Middle frontal gyrus (tissue), 1 donor: ENCODE data around the gene BMERB1.
"Not testable (repeated sequence)": the region's sequence is repeated elsewhere in the genome, so short reads cannot be mapped to it uniquely, and the experiment has no call there.

Source experiments
- DNase-seq: peaks from one replicate; pipeline ENCODE4 v3.0.0-alpha.2; 2015; ENCODE audit warnings: low spot score; ENCODE audit errors: extremely low spot score

BMERB1 gene

DNA sequence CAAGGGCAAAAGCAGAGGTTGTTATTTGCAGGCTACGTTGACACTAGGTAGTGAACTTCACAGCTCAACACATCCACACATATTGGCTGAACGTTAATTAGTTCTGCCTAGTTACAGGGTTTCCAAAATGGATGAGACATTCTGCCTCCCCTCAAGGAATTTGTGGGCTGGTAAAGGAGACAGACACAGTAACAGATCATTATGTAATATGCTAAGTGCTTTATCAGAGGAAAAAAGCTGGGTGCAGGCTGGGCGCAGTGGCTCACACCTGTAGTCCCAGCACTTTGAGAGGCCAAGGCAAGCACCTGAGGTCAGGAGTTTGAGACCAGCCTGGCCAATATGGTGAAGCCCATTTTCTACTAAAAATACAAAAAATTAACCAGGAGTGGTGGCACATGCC lies 26.2 kb downstream of the BMERB1 start:
- DNase-seq: no peak

DNA sequence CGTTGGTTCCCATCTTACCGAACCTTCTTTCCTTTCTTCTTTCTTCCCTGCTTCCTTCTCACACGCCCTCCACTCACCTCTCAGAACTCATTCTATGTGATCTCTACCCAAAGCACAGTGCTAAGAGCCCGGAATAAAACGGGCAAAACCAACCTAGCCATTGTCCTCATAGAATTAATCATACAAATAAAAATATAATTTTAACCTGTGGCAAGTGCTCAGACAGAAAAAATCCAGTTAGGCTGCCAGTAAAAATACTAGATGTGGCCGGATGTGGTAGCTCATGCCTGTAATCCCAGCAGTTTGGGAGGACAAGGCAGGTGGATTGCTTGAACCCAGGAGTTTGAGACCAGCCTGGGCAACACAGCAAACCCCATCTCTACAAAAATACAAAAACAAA lies 27.0 kb downstream of the BMERB1 start:
- no peak for DNase-seq

DNA sequence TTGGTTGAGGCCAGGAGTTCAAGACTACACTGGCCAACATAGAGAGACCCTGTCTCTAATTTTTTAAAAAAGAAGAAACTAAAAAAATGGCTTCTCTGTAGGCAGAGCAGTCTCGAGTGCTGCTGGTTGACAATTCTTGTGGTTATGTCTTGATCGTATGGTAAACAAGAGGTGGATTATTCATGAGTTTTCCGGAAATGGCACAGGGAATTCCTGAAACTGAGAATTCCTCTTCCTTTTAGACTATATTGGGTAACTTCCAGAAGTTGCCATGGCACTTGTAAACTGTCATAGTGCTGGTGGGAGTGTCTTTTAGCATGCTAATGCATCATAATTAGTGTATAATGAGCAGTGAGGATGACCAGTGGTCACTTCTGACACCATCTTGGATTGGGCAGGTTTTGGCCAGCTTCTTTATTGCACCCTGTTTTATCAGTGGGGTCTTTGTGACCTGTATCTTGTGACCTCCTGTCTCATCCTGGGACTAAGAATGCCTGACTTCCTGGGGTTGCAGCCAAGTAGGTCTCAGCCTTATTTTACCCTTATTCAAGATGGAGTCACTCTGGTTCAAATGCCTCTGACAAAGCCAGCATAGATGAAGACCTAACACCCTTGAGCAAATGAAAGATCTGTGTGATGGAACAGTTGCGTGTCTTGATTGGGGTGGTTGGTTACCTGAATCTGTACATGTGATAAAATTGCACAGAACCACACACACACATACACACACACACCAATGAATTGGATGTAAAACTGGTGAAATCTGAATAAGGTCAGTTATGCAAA lies 30.2 kb downstream of the BMERB1 start:
- DNase-seq: no peak

DNA sequence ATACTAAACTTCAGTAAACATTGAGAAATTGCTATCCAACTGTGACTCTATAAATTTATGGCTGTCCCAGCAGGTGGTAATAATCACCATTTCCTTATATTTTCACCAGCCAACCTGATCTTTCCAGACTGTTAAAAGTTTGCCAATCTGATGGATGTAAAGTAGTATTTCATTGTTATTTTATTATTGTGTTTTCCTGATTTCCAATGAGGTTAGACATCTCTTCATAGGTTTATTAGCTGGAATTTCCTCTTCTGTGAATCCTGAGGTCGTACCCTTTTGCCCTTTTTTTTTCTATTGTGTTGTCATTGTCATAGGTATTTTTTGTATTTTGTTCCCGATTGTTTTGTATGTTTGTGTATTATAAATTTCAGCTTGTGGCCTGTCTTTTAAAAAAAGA lies 31.7 kb downstream of the BMERB1 start:
- no peak for DNase-seq

DNA sequence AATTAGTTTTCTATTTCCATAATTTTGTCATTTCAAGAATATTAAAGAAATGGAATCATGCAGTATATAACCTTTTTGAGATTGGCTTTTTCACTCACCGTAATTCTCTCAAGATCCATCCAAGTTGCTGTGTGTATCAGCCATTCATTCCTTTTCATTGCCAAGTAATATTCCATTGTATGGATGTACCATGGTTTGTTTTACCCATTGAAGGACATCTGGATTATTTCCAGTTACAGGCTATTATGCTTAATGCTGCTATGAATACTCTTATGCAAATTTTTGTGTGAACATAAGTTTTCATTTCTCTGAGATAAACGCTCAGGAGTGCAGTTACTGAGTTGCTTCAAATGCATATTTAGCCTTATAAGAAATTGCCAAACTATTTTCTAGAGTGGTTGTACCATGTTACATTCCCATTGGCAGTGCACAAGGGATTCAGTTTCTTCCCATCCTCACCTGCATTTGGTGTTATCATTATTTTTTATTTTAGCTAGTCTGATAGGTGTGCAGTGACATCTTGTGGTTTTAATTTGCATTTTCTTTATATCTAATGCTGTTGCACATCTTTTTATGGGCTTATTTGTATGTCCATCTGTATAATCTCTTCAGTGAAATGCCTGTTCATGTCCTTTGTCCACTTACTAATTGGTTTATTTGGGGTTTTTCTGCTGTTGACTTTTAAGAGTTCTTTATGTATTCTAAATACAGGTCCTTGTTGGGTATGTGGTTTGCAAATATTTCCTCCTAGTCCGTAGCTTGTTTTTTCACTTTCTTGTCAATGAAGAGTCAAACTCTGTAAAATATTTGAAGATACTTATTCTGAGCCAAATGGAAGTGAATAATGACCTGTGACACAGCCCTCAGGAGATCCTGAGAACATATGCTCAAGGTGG lies 32.7 kb downstream of the BMERB1 start:
- DNase-seq: no peak

DNA sequence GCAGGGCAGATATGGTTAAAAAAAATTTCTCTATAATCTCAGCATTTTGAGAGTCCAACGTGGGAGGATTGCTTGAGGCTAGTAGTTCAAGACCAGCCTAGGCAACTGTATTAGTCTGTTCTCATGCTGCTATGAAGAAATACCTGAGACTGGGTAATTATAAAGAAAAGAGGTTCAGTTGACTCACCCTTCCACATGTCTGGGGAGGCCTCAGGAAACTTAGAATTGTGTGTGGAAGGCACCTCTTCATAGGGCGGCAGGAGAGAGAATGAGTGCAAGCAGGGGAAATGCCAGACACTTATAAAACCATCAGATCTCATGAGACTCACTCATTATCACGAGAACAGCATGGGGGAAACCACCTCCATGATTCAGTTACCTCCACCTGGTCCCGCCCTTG lies 42.6 kb downstream of the BMERB1 start:
- not testable (repeated sequence) for DNase-seq

DNA sequence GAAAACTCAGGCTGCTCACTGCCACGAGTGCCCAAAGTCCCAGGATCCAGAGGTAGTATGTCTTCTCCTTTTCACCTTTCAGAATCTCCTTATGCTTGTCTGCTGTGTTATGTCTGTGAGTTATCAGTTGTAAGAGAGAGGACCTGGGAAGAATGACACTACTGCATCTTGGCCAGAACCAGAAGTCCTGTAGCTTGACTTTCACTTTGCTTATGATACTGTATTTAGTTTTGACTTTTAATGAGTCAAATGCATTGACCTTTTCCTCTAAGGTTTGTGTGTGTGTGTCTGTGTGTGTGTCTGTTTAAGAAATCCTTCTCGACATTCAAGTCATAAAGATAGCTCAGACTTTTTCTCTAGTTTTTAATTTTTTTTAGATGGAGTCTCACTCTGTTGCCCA lies 43.4 kb downstream of the BMERB1 start:
- no peak for DNase-seq

DNA sequence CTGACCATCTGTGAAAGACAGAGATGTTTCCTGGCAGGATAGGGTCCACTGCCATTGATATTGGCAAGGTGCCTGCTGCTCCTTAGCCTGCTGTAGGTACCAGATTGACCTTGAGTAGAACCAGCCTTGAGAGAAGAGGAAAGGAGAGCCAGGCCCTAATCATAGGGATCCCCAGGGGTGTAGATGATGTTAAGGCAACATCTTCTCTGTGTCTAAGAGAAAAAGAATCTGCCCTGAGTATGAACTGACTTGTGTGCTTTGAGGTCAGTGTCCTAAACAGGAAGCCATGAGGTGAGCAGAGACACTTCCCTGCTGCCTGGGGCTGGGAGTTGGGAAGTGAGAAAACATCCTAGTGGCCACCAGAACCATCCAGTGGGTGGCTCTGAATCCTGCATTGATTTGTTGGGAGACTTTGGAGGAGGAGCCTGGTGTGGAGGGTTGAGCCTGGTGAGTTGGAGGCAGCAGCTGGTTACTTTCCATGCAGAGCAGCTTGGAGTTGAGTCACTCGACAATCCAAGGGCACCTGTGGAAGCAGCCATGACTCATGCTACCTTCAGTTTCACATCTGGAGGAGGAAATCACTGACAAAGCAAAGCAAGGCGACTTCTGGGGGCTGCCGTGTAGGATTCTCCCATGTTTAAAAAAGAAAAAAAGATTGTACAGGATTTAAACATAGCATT lies 47.8 kb downstream of the BMERB1 start:
- peak; percentile 24 for DNase-seq

DNA sequence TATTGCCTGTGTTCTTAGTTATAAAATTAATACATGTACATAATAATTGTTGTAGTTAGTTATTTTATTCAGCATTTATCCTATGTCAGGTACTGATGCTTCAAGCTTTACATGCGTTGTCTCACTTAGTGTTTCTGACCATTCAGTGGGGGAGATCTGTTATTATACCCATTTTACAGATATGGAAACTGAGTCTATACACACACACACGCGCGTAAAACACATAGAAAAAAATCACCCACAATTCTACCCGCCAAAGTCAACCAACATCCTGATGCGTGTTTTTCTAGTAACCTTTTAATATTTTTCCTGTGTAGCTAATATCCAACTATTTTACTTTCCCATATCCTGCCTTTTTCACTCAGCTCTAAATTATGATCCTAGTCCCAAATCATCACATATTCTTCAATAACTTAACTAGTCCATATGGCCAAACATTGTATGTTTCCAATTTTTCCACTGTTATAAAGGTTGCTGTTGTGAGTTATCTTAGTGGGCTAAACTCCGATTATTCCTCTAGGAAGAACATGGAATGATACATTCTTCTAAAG lies 48.4 kb downstream of the BMERB1 start:
- no peak for DNase-seq

DNA sequence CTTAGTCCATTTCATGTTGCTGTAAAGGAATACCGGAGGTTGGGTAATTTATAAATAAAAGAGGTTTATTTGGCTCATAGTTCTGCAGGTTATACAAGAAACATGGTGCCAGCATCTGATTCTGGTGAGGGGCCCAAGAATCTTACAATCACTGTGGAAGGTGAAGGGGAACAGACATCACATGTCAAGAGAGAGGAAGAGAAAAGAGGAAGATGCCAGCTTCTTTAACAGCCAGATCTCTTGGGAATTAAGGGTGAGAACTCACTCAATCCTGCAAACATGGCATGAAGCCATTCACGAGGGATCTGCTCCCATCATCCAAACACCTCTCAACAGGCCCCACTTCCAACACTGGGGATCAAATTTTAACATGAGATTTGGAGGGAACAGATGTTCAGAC lies 49.5 kb downstream of the BMERB1 start:
- DNase-seq: no peak

DNA sequence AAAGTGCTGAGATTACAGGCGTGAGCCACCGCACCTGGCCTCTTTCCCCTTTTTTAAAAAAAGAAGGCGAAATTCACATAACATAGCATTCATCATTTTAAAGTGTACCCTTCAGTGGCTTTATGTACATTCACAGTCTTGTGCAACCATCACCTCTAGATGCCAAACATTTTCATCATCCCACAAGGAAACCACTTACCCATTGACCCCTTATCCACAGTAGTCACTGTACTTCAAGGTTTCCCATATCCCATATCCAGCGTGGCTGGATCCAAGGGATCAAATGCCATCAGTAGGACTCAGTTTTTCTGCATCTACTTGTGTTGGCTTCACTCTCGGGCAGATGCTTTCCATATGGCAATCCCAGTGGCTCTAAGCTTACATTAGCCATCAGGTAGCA lies 50.3 kb downstream of the BMERB1 start:
- DNase-seq: no peak

DNA sequence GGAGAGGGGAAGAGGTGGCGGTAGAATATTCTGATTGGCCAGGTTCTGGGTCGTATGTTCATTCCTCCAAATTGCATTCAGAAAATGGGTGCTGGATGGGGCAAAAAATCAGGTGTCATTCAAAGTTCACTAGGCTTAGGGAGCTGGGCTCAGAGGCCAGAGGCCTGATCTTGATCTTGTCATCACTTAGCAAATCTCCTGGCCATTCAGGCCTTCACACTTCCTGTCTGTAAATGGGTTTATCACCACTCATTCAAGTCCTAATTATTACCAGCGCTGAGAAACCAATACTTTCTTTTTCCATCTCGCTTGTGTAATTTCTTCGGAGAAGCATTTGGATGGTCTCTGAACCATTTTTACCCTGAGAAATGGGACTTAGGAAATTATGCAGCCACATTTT lies 50.8 kb downstream of the BMERB1 start:
- DNase-seq: no peak

DNA sequence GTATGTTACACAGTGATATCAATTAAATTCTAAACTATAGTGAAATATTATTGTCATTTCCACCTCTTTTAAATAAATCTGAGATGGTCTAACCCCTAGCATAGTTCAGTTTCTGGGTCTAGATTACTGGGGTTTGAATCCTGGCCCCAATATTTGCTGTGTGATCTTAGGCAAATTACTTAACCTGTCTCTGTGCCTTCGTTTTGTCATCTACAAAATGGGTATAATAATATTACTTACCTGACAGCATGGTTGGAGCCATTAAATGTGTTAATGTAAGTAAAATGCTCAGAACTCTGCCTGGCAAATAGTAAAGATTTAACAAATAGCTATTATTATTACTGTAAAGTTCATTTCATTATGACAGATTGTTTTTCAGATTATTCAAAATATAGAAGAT lies 52.3 kb downstream of the BMERB1 start:
- DNase-seq: no peak

DNA sequence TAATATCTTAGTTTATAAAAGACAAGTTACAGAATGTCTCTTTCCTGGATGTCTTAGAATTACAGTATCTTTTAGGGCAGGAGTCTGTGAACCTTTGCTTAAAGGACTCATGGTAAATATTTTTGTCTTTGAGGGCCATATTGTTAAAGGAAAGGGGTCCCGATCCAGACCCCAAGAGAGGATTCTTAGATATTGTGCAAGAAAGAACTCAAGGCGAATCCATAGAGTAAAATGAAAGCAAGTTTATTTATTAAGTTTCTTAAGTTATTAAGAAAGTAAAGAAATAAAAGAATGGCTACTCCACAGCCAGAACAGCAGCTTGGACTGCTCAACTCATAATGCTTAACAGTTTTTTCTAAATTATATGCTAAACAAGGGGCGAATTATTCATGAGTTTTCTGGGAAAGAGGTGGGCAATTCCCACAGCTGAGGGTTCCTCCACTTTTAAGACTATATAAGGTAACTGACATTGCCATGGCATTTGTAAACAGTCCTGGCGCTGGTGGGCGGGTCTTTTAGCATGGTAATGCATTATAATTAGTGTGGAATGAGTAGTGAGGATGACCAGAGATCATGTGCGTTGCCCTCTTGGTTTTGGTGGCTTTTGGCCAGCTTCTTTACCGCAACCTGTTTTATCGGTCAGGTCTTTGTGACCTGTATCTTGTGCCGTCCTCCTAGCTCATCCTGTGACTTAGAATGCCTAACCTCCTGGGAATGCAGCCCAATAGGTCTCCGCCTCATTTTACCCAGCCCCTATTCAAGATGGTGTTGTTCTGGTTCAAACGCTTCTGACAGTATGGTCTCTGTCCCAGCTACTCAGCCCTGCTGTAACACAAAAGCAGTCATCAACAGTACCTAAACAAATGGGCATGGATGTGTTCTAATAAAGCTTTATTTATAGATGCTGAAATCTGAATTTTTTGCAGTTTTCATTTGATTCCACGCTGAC lies 53.2 kb downstream of the BMERB1 start:
- DNase-seq: no peak

DNA sequence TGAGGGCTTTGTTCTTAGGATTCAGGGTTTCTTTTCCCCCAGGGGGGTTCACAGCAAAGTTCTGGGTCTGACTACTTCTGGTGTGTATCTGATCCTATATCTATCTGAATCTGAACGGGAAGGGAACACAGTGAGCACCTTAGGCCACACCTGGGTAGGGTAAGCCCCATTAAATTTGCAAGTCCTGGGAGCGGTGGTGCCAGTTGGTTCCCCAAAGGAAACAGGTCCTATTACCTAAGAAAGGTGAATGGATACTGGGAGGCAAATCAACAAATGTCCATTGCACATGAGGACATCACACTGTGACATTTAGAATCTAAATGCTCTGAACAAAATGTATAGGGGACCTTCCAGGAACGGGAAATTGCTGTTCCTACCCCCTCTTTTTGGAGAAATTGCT lies 54.6 kb downstream of the BMERB1 start:
- no peak for DNase-seq

DNA sequence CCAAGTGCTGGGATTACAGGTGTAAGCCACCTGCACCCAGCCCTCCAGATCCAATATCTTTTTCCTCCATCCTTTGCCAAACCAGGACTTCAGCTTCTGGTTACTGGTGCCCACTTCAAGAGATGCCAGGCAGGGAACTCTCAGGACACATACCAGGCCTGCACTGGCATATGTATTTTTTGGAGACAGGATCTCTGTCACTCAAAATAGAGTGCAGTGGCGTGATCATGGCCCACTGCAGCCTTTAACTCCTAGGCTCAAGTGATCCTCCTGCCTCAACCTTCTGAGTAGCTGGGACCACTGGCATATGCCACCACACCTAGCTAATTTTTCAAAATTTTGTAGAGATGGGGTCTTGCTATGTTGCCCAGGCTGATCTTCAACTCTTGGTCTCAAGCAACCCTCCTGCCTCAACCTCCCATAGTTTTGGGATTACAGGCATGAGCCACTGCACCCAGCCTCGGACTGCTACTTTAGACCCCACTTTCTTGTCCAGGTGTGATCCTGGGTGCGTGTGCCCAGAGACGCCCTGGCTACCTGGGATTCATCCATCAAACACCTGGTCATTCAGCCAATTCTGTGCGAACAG lies 55.8 kb downstream of the BMERB1 start:
- no peak for DNase-seq

DNA sequence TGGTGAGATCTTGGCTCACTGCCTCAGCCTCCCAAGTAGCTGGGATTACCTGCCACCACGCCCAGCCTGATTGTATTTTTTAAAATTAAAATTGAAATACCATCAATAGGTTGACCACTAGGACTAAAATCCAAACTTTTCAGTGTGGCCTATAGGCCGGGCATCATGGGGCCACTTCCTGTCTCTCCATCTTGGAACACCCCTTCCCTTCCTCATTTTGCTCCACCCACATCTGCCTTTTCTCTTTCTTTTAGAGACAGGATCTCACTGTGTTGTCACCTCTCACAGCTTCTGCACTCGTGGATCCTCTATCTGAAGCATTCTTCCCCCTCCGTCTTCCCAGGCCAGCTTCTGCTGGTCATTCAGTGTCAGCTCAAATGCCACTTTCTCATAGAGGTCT lies 57.0 kb downstream of the BMERB1 start:
- no peak for DNase-seq

DNA sequence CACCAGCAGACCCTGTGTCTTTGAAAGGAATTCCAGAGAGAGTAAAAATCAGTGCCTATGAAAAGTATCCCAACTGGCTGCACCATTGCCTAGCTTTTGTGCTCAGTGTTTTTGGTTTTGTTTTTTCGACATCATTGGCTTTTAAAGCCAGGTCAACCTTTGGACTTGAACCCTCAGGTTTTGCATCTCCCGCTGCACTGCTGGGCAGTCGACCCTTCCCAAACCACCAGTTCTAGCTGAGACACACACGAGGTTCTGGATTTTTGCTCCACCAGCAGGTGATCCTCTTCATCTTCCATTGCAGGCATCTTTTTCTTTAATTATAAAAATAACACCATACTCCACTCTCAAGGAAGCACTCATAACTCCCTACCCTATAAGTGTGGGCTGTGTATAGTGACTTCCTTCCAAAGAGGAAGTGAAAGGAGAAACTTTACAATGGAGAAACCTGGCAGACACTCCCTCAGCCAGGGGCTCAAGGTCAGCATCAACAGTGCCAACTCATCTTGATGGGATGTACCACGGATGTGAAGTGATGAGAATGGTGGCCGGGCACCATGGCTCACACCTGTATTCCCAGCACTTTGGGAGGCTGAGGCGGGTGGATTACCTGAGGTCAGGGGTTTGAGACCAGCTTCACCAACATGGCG lies 57.8 kb downstream of the BMERB1 start:
- no peak for DNase-seq

DNA sequence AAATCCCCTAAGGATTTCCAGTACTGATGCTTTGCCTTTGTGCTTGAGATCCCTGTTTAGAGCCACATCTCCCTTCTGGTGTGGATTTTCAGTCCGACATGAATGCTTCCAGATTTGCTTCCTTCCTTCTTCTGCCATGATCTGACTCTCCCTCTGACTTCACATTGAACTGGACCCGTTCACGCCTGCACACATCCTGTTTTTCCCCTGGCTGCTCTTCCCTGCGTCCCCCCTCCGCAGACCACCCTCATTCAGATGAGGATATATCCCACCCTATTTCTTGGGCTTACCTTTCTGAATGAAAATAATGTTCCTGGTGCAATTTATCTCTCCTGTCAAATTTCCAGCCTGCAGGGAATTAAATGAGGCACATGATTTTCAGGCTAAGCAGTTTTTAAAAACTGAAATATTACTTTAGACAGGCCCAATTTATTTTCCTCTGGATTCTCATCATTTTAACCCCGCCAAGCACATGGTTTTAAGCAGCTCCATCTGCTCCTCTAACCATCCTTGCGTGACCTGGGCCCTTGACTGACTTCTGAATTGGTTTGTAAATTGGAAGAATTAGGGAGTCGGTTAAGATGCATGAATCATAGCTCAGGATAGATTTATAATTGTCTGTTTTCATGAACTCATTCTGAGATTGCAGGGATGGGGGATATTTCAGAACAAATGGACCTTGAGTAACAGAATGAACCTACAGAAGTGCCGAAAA lies 59.2 kb downstream of the BMERB1 start:
- DNase-seq: no peak
